ENCODE results near the gene SWT1. TPM values are rescaled to one million over a fixed set of nuclear protein-coding genes. Genes with fewer than 3 reads are reported as not detected.

SWT1 gene
- total and polyA plus RNA-seq, 7 donors, result 1.7 to 6.1 (median 3.6) TPM

DNA sequence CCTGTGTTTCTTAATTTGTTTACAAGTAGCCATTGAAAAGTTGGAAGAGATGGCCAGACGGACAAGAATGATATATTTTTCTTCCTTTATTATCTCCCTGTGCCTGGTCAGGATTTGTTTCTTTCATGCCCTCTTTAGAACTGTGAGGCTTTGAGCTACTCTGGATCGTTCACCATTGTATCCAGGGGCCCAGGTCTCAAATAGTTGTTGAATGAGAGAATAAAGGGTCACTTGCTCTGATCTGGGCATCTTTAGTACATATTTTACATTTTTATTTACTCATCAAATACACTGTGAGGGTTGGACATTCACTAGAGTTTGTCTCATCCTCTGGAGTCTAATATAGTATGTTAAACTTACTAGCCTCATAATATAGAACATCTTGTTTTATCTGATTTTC is 111.4 kb downstream of the SWT1 start:
- 72 to 80% (median 77%) methylated on average over 2 of the region's 2 CpGs for WGBS, 3 donors
- Histone ChIP-seq H3K4me3 (no peak overlapping the region), H3K27ac (no peak overlapping the region), H3K4me1 (no peaks in the 10 kb centered on the region), H3K27me3 (ENCODE audit: insufficient read depth in 3 of 3, low read length in 2 of 3) (no peaks in the 10 kb centered on the region), H3K9me3 (no peaks in the 10 kb centered on the region), H3K36me3 (ENCODE audit: insufficient read depth in 1 of 2, low read depth in 1 of 2) (peaks cover 0 to 12% of the 10 kb centered on the region in 2 donors)
- DNase-seq (no peak), ATAC-seq (no peak)
- intact Hi-C loops (cut with DNase I), result no loop called here
- TF ChIP-seq, protein P1, sequence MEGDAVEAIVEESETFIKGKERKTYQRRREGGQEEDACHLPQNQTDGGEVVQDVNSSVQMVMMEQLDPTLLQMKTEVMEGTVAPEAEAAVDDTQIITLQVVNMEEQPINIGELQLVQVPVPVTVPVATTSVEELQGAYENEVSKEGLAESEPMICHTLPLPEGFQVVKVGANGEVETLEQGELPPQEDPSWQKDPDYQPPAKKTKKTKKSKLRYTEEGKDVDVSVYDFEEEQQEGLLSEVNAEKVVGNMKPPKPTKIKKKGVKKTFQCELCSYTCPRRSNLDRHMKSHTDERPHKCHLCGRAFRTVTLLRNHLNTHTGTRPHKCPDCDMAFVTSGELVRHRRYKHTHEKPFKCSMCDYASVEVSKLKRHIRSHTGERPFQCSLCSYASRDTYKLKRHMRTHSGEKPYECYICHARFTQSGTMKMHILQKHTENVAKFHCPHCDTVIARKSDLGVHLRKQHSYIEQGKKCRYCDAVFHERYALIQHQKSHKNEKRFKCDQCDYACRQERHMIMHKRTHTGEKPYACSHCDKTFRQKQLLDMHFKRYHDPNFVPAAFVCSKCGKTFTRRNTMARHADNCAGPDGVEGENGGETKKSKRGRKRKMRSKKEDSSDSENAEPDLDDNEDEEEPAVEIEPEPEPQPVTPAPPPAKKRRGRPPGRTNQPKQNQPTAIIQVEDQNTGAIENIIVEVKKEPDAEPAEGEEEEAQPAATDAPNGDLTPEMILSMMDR (IDR thresholded peaks at IDR 0.05), result no peak

DNA sequence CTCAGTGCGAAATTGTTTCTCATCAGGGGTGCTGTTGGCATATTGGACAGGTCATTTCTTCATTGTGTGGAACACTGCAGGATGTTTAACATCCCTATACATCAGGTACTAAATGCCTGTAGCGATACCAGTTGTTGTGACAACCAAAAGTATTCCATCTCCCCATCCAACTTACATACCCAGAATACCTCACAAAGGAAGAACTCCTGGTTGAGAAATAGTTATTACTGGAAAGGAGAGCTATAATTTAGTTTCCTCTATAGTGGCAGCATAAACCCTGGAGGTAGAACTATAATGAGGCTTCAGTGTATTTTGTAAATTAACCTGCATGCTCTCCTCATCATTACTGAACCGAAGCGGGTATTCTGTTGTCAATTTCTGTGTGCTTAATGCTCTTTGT is 115.0 kb downstream of the SWT1 start:
- no peak for DNase-seq
- 91 to 94% (median 91%) methylated on average over 4 of the region's 4 CpGs for WGBS, 3 donors
- intact Hi-C loops (cut with DNase I), result no loop called here
- peaks cover 0 to 12% of the 10 kb centered on the region in 2 donors for H3K36me3 ChIP-seq (ENCODE audit: insufficient read depth in 1 of 2, low read depth in 1 of 2)
- no peaks in the 10 kb centered on the region for H3K9me3 ChIP-seq
- no peaks in the 10 kb centered on the region for H3K27me3 ChIP-seq (ENCODE audit: insufficient read depth in 3 of 3, low read length in 2 of 3)
- H3K4me3 ChIP-seq, result no peak overlapping the region
- no peaks in the 10 kb centered on the region for H3K4me1 ChIP-seq
- no peak overlapping the region for H3K27ac ChIP-seq
- no peak for ATAC-seq
- TF ChIP-seq, protein P1 (IDR thresholded peaks at IDR 0.05), result no peak

DNA sequence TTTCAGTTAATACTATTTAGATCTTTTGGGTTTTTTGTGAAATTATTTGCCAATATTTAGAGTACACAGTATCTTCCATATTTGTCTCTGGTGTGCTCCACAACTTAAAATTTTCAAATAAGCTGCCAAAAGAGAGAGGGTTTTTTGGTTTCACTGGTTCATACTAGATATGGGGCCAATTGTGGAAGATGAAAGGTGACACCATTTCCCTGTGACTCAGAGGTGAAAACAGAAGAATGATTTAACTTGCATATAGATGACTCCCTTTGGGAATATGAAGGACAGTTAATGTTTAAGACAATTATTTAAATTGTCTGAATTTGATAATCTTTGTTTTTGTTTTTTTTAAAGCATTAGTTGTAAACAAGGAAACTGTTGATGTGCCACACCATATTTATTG is 122.6 kb downstream of the SWT1 start:
- peaks cover 2 to 20% of the 10 kb centered on the region in 2 donors for H3K36me3 ChIP-seq (ENCODE audit: insufficient read depth in 1 of 2, low read depth in 1 of 2)
- no peak overlapping the region for H3K27ac ChIP-seq
- H3K9me3 ChIP-seq, result no peaks in the 10 kb centered on the region
- no peak overlapping the region for H3K4me3 ChIP-seq
- DNase-seq (no peak), ATAC-seq (no peak)
- intact Hi-C loops (cut with DNase I), result no loop called here
- H3K27me3 ChIP-seq (ENCODE audit: insufficient read depth in 3 of 3, low read length in 2 of 3), result no peaks in the 10 kb centered on the region
- TF ChIP-seq, protein P1 (IDR thresholded peaks at IDR 0.05), result no peak
- no peaks in the 10 kb centered on the region for H3K4me1 ChIP-seq

DNA sequence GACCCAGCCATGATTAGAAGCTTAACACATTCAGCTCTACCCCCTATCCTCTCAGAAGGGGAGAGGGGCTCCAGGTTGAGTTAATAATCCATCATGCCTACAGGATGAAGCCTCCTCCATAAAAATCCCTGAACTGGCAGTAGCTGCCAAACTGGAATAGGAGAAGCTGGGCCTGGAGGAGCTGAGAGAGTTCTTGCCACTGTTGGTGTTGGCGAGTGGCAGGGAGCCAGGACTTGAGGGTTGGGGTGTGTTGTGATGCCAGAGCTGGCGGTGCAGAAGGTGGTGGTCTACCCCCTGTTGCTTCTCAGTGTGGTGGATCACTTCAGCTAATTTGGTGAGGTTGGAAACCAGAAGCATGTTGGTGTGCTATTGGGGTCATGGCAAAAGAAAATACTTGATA is 123.6 kb downstream of the SWT1 start:
- DNase-seq, result no peak
- TF ChIP-seq, protein P1 (IDR thresholded peaks at IDR 0.05), result no peak
- no peaks in the 10 kb centered on the region for H3K4me1 ChIP-seq
- intact Hi-C loops (cut with DNase I), result no loop called here
- no peaks in the 10 kb centered on the region for H3K27me3 ChIP-seq (ENCODE audit: insufficient read depth in 3 of 3, low read length in 2 of 3)
- H3K36me3 ChIP-seq (ENCODE audit: insufficient read depth in 1 of 2, low read depth in 1 of 2), result peaks cover 2 to 20% of the 10 kb centered on the region in 2 donors
- no peak overlapping the region for H3K27ac ChIP-seq
- ATAC-seq, result no peak
- H3K9me3 ChIP-seq, result no peaks in the 10 kb centered on the region
- no peak overlapping the region for H3K4me3 ChIP-seq
- WGBS, 3 donors, result 96 to 100% (median 96%) methylated on average over 2 of the region's 2 CpGs

DNA sequence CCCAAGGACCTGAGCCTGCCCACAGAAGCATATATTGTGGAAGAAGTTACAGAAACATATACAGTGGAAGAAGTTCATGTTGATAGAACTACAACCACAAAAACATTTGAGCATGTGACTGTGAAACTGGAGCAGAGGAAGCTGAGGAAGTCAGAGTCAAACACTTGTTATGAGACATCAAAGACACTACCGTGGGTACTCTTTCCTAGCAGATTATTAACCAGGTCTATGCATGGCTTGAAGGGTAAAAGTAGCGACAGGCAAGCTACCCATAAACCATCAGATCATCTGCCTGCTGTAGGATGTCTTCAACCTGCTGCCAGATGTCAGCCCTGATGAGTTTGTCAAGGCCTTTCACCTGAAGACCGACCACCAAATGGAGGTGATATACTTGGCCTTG is 124.3 kb downstream of the SWT1 start:
- TF ChIP-seq, protein P1 (IDR thresholded peaks at IDR 0.05), result no peak
- DNase-seq (no peak), ATAC-seq (no peak)
- H3K4me3 ChIP-seq, result no peak overlapping the region
- no peaks in the 10 kb centered on the region for H3K9me3 ChIP-seq
- H3K27me3 ChIP-seq (ENCODE audit: insufficient read depth in 3 of 3, low read length in 2 of 3), result no peaks in the 10 kb centered on the region
- 80 to 84% (median 83%) methylated on average over 3 of the region's 3 CpGs for WGBS, 3 donors
- H3K36me3 ChIP-seq (ENCODE audit: insufficient read depth in 1 of 2, low read depth in 1 of 2), result peaks cover 2 to 20% of the 10 kb centered on the region in 2 donors
- no peaks in the 10 kb centered on the region for H3K4me1 ChIP-seq
- intact Hi-C loops (cut with DNase I), result no loop called here
- no peak overlapping the region for H3K27ac ChIP-seq
